Fibroblast of skin of right biceps (primary cell): ENCODE results near the gene POC1B.

Experiments
- DNase-seq: peaks from one replicate; pipeline ENCODE4 v3.0.0-alpha.2; 2013

Gene POC1B

GRCh38 chr12:89538897-89539296 lies 13.1 kb upstream of the POC1B start:
- DNase-seq: no peak

GRCh38 chr12:89537389-89537788 lies 11.5 kb upstream of the POC1B start:
- no peak for DNase-seq

- DNase-seq: peak; percentile 45
Observed at GRCh38 chr12:89529738-89530137, 3.9 kb upstream of the POC1B start.

GRCh38 chr12:89528434-89528833 lies 2.6 kb upstream of the POC1B start:
- no peak for DNase-seq

GRCh38 chr12:89525305-89525823 lies 483 bp downstream of the POC1B start:
- no peak for DNase-seq

GRCh38 chr12:89524541-89525304 lies 1.1 kb downstream of the POC1B start, which contains the start of gene GALNT4:
TSS of gene GALNT4 (minus strand) at chr12:89524796. CDS start at chr12:89524549, 247 bp downstream.
- peak; percentile 86 for DNase-seq

- peak; percentile 6 for DNase-seq
Observed at GRCh38 chr12:89523843-89524540, 1.9 kb downstream of the POC1B start.

- no peak for DNase-seq
Observed at GRCh38 chr12:89523393-89523792, 2.5 kb downstream of the POC1B start.

- DNase-seq: no peak
Observed at GRCh38 chr12:89521364-89522223, 4.3 kb downstream of the POC1B start.

GRCh38 chr12:89517720-89518119 lies 8.1 kb downstream of the POC1B start:
- DNase-seq: no peak

- no peak for DNase-seq
Observed at GRCh38 chr12:89516633-89517032, 9.2 kb downstream of the POC1B start.

- DNase-seq: no peak
Observed at GRCh38 chr12:89514751-89515150, 11.1 kb downstream of the POC1B start.

GRCh38 chr12:89513544-89513943 lies 12.3 kb downstream of the POC1B start:
- no peak for DNase-seq

GRCh38 chr12:89507015-89507824 lies 18.6 kb downstream of the POC1B start:
- no peak for DNase-seq

- DNase-seq: no peak
Observed at GRCh38 chr12:89506050-89506449, 19.8 kb downstream of the POC1B start.

GRCh38 chr12:89504560-89505346 lies 21.1 kb downstream of the POC1B start:
- DNase-seq: peak; percentile 34

- no peak for DNase-seq
Observed at GRCh38 chr12:89501793-89502192, 24.1 kb downstream of the POC1B start.

GRCh38 chr12:89499857-89500256 lies 26.0 kb downstream of the POC1B start:
- no peak for DNase-seq

- DNase-seq: no peak
Observed at GRCh38 chr12:89497467-89497866, 28.4 kb downstream of the POC1B start.

- DNase-seq: no peak
Observed at GRCh38 chr12:89497005-89497404, 28.8 kb downstream of the POC1B start.
